Measurements from ENCODE around the gene HPSE2. TPM values are rescaled to one million over a fixed set of nuclear protein-coding genes. Genes with fewer than 3 reads are reported as not detected.

HPSE2 gene
- total RNA-seq, 1 experiment from 2014 or later, result 0.05 TPM

DNA sequence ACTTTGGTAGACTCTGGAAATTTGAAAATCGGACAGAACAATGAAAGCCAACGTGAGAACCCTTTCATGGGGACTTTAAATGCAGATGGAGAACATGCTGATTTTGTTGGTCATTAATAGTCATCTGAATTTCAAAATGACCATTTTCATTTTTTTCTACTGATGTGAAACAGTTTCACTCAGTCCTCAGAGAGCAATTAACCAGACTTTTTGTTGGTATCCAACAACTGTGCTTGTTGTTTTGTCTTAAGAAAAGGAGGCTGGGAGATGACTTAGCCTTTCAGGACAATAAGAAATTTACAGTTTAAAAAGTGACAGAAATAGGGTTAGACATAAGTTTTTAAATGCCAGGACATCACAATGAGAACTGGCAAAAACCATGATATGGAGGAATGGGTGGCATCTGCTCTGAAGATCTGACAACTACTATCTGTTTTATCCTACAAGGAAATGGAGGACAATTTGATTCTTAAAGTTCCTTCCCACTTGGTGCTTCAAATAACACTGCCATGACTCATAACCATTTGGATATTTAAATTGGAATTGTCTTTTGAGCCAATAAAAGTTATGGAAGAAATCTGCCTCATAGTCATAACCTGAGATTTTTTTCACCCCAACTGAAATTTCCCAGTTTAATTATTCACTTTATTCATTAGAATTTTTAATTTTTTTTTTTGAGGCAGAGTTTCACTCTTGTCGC, 701.8 kb downstream of the HPSE2 start:
- Histone ChIP-seq H3K36me3 (ENCODE audit: control insufficient read depth in 1 of 2, insufficient read depth in 2 of 2, low read length in 2 of 2) (no peaks in the 10 kb centered on the region), H3K79me2 (ENCODE audit: insufficient read depth, low read length) (no peaks in the 10 kb centered on the region), H3K9me2 (ENCODE audit: insufficient read depth) (no peaks in the 10 kb centered on the region), H2AFZ (ENCODE audit: low read depth, low read length, poor library complexity, severe bottlenecking) (no peak overlapping the region), H3K9ac (ENCODE audit: low read length) (no peak overlapping the region), H3K4me1 (ENCODE audit: control insufficient read depth in 1 of 2, insufficient read depth in 2 of 2, low read length in 2 of 2) (no peaks in the 10 kb centered on the region), H3K9me3 (ENCODE audit: control insufficient read depth in 1 of 2, insufficient read depth in 1 of 2, low read depth in 1 of 2, low read length in 2 of 2) (no peaks in the 10 kb centered on the region), H3K27ac (ENCODE audit: low read depth, low read length) (no peak overlapping the region), H4K20me1 (ENCODE audit: insufficient read depth) (no peaks in the 10 kb centered on the region), H3K4me2 (ENCODE audit: low read length) (no peak overlapping the region), H3K27me3 (ENCODE audit: insufficient read depth, low read length) (peaks cover 57% of the 10 kb centered on the region), H3K4me3 (replicated peaks in 1 of 2; ENCODE audit: low read depth in 1 of 2, low read length in 2 of 2) (no peak overlapping the region)
- ChIA-PET CTCF (no interaction called here), POLR2A (no interaction called here), RAD21 (ENCODE audit: low non-redundant PET in 1 of 2, low total read pairs in 2 of 2, uncharacterized antibody in 2 of 2, unreplicated experiment in 2 of 2) (no interaction called here)
- DNase-seq (ENCODE audit: low read depth, low spot score) (no peak), ATAC-seq (no peak)
- TF ChIP-seq EGR1 (IDR thresholded peaks at IDR 0.05; ENCODE audit: low read depth), result no peak
- no peak for TF ChIP-seq EZH2phosphoT487 (IDR thresholded peaks at IDR 0.05; ENCODE audit: borderline replicate concordance)
- no peak for TF ChIP-seq SIN3A (IDR thresholded peaks at IDR 0.05; ENCODE audit: low read depth)
- TF ChIP-seq POLR2AphosphoS5 (IDR thresholded peaks at IDR 0.05; ENCODE audit: low read depth, low read length), result no peak
- TF ChIP-seq ELF1 (IDR thresholded peaks at IDR 0.05; ENCODE audit: borderline replicate concordance, low read depth), result no peak
- TF ChIP-seq, protein P1, sequence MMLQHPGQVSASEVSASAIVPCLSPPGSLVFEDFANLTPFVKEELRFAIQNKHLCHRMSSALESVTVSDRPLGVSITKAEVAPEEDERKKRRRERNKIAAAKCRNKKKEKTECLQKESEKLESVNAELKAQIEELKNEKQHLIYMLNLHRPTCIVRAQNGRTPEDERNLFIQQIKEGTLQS (IDR thresholded peaks at IDR 0.05), result no peak
- no peak for TF ChIP-seq YY1 (IDR thresholded peaks at IDR 0.05; ENCODE audit: extremely low read depth, insufficient replicate concordance, low read depth, low read length)
- no peak for TF ChIP-seq CBX3 (IDR thresholded peaks at IDR 0.05; ENCODE audit: low read depth)
- no peak for TF ChIP-seq SP1 (IDR thresholded peaks at IDR 0.05; ENCODE audit: low read depth)
- TF ChIP-seq, protein P2, sequence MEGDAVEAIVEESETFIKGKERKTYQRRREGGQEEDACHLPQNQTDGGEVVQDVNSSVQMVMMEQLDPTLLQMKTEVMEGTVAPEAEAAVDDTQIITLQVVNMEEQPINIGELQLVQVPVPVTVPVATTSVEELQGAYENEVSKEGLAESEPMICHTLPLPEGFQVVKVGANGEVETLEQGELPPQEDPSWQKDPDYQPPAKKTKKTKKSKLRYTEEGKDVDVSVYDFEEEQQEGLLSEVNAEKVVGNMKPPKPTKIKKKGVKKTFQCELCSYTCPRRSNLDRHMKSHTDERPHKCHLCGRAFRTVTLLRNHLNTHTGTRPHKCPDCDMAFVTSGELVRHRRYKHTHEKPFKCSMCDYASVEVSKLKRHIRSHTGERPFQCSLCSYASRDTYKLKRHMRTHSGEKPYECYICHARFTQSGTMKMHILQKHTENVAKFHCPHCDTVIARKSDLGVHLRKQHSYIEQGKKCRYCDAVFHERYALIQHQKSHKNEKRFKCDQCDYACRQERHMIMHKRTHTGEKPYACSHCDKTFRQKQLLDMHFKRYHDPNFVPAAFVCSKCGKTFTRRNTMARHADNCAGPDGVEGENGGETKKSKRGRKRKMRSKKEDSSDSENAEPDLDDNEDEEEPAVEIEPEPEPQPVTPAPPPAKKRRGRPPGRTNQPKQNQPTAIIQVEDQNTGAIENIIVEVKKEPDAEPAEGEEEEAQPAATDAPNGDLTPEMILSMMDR (IDR thresholded peaks at IDR 0.05 in 2 of 3, conservative IDR thresholded peaks at IDR 0.05 in 1 of 3; ENCODE audit: borderline replicate concordance in 1 of 3, insufficient read depth in 1 of 3, low read depth in 2 of 3, low read length in 2 of 3), result no peak
- TF ChIP-seq ZNF274 (IDR thresholded peaks at IDR 0.05; ENCODE audit: low read depth, low read length), result no peak
- TF ChIP-seq, protein P3, sequence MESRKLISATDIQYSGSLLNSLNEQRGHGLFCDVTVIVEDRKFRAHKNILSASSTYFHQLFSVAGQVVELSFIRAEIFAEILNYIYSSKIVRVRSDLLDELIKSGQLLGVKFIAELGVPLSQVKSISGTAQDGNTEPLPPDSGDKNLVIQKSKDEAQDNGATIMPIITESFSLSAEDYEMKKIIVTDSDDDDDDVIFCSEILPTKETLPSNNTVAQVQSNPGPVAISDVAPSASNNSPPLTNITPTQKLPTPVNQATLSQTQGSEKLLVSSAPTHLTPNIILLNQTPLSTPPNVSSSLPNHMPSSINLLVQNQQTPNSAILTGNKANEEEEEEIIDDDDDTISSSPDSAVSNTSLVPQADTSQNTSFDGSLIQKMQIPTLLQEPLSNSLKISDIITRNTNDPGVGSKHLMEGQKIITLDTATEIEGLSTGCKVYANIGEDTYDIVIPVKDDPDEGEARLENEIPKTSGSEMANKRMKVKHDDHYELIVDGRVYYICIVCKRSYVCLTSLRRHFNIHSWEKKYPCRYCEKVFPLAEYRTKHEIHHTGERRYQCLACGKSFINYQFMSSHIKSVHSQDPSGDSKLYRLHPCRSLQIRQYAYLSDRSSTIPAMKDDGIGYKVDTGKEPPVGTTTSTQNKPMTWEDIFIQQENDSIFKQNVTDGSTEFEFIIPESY (IDR thresholded peaks at IDR 0.05; ENCODE audit: extremely low read depth, insufficient replicate concordance, low read length), result no peak
- no peak for TF ChIP-seq ZFX (IDR thresholded peaks at IDR 0.05)
- TF ChIP-seq CEBPB (IDR thresholded peaks at IDR 0.05; ENCODE audit: low read depth), result no peak
- BruUV-seq (replicated peaks), result no TSS peak
- intact Hi-C loops (cut with micrococcal nuclease), result no loop called here

Measured in HCT116 (cell line).